ENCODE results near the gene EPHB6.

GRCh38 chr7:142873871-142874270 lies 19.0 kb downstream of the EPHB6 start:
- TF ChIP-seq CTCF (IDR thresholded peaks at IDR 0.05) (no peak), ZFX (IDR thresholded peaks at IDR 0.05; ENCODE audit: borderline replicate concordance) (no peak)
